CD14-positive monocyte (primary cell): ENCODE results near the gene PDCD4. TPM values are rescaled to one million over a fixed set of nuclear protein-coding genes. Genes with fewer than 3 reads are reported as not detected.

ENCODE experiments used
- DNase-seq, 3 donors: peaks; one replicate each; pipeline ENCODE4 v3.0.0-alpha.2; 2011 to 2022
- H2AFZ ChIP-seq: 2 replicates; pipeline ENCODE4 v1.6.0; 2012; ENCODE audit warnings: mild to moderate bottlenecking, low read depth, low read length, inconsistent platforms; ENCODE audit not compliant: insufficient read depth, poor library complexity, severe bottlenecking
- H3K27ac ChIP-seq, 2 donors: 1 replicate in 1 of 2; 2 replicates in 1 of 2; pipeline ENCODE4 v1.5.1; 2012 to 2013; ENCODE audit warnings: low read length in 2 of 2, control low read depth in 1 of 2, inconsistent platforms in 1 of 2, low read depth in 1 of 2, mild to moderate bottlenecking in 1 of 2
- H3K27me3 ChIP-seq, 2 donors: one replicate each; pipeline versions ENCODE4 v1.6.0 to v1.6.1; 2011 to 2013; ENCODE audit warnings: low read length in 2 of 2; ENCODE audit not compliant: control insufficient read depth in 2 of 2, insufficient read depth in 2 of 2
- H3K36me3 ChIP-seq, 2 donors: replicated peaks in 1 of 2; 1 replicate in 1 of 2; 2 replicates in 1 of 2; pipeline versions ENCODE4 v1.5.1 to v1.6.1; 2012 to 2013; ENCODE audit warnings: low read length in 2 of 2, control low read depth in 1 of 2, inconsistent platforms in 1 of 2, mild to moderate bottlenecking in 1 of 2; ENCODE audit not compliant: insufficient read depth in 2 of 2, control insufficient read depth in 1 of 2
- H3K4me1 ChIP-seq, 2 donors: 1 replicate in 1 of 2; 2 replicates in 1 of 2; pipeline versions ENCODE4 v1.5.1 to v1.6.1; 2012 to 2013; ENCODE audit warnings: low read length in 2 of 2, control low read depth in 1 of 2, inconsistent platforms in 1 of 2, mild to moderate bottlenecking in 1 of 2, moderate library complexity in 1 of 2; ENCODE audit not compliant: insufficient read depth in 2 of 2, control insufficient read depth in 1 of 2
- H3K4me2 ChIP-seq: replicated peaks from 2 replicates; pipeline ENCODE3; 2012; ENCODE audit warnings: low read length, moderate library complexity, mild to moderate bottlenecking; ENCODE audit not compliant: poor library complexity, severe bottlenecking; ENCODE audit errors: extremely low read depth
- H3K4me3 ChIP-seq, 3 experiments: fragments of 200-600 bp in 1 of 3; sonication (generic) in 1 of 3; replicated peaks in 1 of 3; 1 replicate in 2 of 3; 2 replicates in 1 of 3; pipeline ENCODE4 v1.5.1; 2011 to 2013; ENCODE audit warnings: low read length in 3 of 3, mild to moderate bottlenecking in 3 of 3, control low read depth in 2 of 3, low read depth in 2 of 3, inconsistent platforms in 1 of 3, moderate library complexity in 1 of 3
- H3K79me2 ChIP-seq: 2 replicates; pipeline ENCODE4 v1.6.0; 2012; ENCODE audit warnings: mild to moderate bottlenecking, control low read depth, inconsistent platforms, low read length, moderate library complexity; ENCODE audit not compliant: insufficient read depth
- H3K9ac ChIP-seq: 2 replicates; pipeline ENCODE4 v1.6.0; 2017; ENCODE audit warnings: low read length, mild to moderate bottlenecking; ENCODE audit not compliant: insufficient read depth, poor library complexity, severe bottlenecking
- H3K9me3 ChIP-seq, 2 donors: replicated peaks in 1 of 2; 1 replicate in 1 of 2; 2 replicates in 1 of 2; pipeline versions ENCODE4 v1.5.1 to v1.6.1; 2012 to 2013; ENCODE audit warnings: low read length in 2 of 2, control low read depth in 1 of 2; ENCODE audit not compliant: control insufficient read depth in 1 of 2, insufficient read depth in 1 of 2
- H4K20me1 ChIP-seq: 2 replicates; pipeline ENCODE4 v1.6.0; 2012; ENCODE audit warnings: mild to moderate bottlenecking, low read length, control low read depth, moderate library complexity; ENCODE audit not compliant: insufficient read depth
- H3K27ac Mint-ChIP-seq, 7 donors: one replicate each; pipeline ENCODE4 v1.8.0; 2020; ENCODE audit warnings: mild to moderate bottlenecking in 7 of 7, mixed read lengths in 7 of 7, moderate library complexity in 6 of 7, inconsistent platforms in 2 of 7
- H3K27me3 Mint-ChIP-seq, 3 donors: one replicate each; pipeline ENCODE4 v1.8.0; 2021 to 2022; ENCODE audit warnings: low read depth in 3 of 3, mild to moderate bottlenecking in 3 of 3, mixed read lengths in 3 of 3, moderate library complexity in 3 of 3, inconsistent platforms in 1 of 3
- H3K36me3 Mint-ChIP-seq, 2 donors: one replicate each; pipeline ENCODE4 v1.8.0; 2020; ENCODE audit warnings: mixed read lengths in 2 of 2, inconsistent platforms in 1 of 2, mild to moderate bottlenecking in 1 of 2
- H3K4me1 Mint-ChIP-seq: one replicate; pipeline ENCODE4 v1.8.0; 2020; ENCODE audit warnings: mild to moderate bottlenecking, mixed read lengths
- H3K4me3 Mint-ChIP-seq, 2 donors: one replicate each; pipeline ENCODE4 v1.8.0; 2020; ENCODE audit warnings: mild to moderate bottlenecking in 2 of 2, mixed read lengths in 2 of 2, moderate library complexity in 1 of 2
- H3K9me3 Mint-ChIP-seq, 7 donors: one replicate each; pipeline ENCODE4 v1.8.0; 2020 to 2022; ENCODE audit warnings: mixed read lengths in 7 of 7, mild to moderate bottlenecking in 6 of 7, moderate library complexity in 6 of 7, inconsistent platforms in 2 of 7
- WGBS: methylation state at CpG from one replicate; pipeline ENCODE4 v1.1.5; 2013; ENCODE audit warnings: missing lambda C conversion rate; ENCODE audit not compliant: insufficient coverage; 5-methylcytosine and 5-hydroxymethylcytosine counted together
- intact Hi-C, 2 donors: fragments of 100-400 bp; cut with micrococcal nuclease; formaldehyde crosslinking; loops; one replicate each; pipeline versions ENCODE4 v1.15.0 to v1.15.1; 2023
- polyA plus RNA-seq, 3 donors: library from polyadenylated mRNA; depleted of rRNA in 1 of 3; unstranded in 2 of 3; stranded (reverse) in 1 of 3; fragments of 300-500 nt in 2 of 3; fragments of >200 nt in 1 of 3; fragmentation: Illumina TruSeq in 2 of 3; gene quantifications; 1 replicate in 2 of 3; 2 replicates in 1 of 3; pipeline ENCODE4 v1.2.3, GENCODE V29; 2012 to 2021
- TF ChIP-seq, protein P1 (sequence below): fragments of 200-600 bp; IDR thresholded peaks from one replicate; pipeline ENCODE4 v1.8.0; 2022; ENCODE audit warnings: antibody characterized with exemption, mild to moderate bottlenecking

PDCD4 gene
- polyA plus RNA-seq, 3 donors: 39.8 to 53.4 (median 48.6) TPM

DNA sequence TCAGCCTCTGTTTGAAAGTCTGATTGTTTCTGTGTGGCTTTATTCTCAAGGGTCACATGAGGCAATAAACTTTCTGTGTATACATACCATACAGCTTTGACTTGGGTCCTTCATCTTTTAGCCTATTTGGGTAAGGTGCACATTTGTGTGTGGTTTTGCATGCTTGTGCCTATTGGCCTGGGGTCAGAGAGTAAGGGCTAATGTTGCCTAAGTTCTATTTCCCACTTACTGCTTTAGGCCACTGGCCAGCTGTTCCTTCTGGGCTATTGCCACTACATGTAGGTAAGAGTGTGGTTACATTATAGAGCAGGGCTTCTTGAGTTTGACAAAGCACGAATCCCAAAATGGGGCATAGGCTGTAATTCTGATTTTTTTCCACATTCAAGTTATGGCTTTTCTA is 25.5 kb downstream of the PDCD4 start:
- Mint-ChIP-seq H3K27ac (peak overlapping the region in 2 of 7 donors; percentile 1 to 4), H3K36me3 (peaks cover 69 to 78% of the 10 kb centered on the region in 2 donors), H3K4me3 (no peak overlapping the region), H3K4me1 (peaks cover 8% of the 10 kb centered on the region), H3K9me3 (no peaks in the 10 kb centered on the region), H3K27me3 (no peaks in the 10 kb centered on the region)
- TF ChIP-seq, protein P1, sequence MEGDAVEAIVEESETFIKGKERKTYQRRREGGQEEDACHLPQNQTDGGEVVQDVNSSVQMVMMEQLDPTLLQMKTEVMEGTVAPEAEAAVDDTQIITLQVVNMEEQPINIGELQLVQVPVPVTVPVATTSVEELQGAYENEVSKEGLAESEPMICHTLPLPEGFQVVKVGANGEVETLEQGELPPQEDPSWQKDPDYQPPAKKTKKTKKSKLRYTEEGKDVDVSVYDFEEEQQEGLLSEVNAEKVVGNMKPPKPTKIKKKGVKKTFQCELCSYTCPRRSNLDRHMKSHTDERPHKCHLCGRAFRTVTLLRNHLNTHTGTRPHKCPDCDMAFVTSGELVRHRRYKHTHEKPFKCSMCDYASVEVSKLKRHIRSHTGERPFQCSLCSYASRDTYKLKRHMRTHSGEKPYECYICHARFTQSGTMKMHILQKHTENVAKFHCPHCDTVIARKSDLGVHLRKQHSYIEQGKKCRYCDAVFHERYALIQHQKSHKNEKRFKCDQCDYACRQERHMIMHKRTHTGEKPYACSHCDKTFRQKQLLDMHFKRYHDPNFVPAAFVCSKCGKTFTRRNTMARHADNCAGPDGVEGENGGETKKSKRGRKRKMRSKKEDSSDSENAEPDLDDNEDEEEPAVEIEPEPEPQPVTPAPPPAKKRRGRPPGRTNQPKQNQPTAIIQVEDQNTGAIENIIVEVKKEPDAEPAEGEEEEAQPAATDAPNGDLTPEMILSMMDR: no peak
- peaks cover 80 to 92% of the 10 kb centered on the region in 2 donors for H3K36me3 ChIP-seq
- no peaks in the 10 kb centered on the region for H3K4me1 ChIP-seq
- WGBS: no CpG with 5 or more reads among the region's 1 CpG
- H3K9me3 ChIP-seq: no peaks in the 10 kb centered on the region
- no peak for DNase-seq
- no peak overlapping the region for H3K4me2 ChIP-seq
- peaks cover 60% of the 10 kb centered on the region for H4K20me1 ChIP-seq
- no peak overlapping the region for H3K9ac ChIP-seq
- H3K27me3 ChIP-seq: no peaks in the 10 kb centered on the region
- H3K79me2 ChIP-seq: peaks cover 15% of the 10 kb centered on the region
- peak overlapping the region in 1 of 2 donors; percentile 6 for H3K27ac ChIP-seq
- H3K4me3 ChIP-seq: no peak overlapping the region
- H2AFZ ChIP-seq: no peak overlapping the region
- intact Hi-C loops: no loop called here

DNA sequence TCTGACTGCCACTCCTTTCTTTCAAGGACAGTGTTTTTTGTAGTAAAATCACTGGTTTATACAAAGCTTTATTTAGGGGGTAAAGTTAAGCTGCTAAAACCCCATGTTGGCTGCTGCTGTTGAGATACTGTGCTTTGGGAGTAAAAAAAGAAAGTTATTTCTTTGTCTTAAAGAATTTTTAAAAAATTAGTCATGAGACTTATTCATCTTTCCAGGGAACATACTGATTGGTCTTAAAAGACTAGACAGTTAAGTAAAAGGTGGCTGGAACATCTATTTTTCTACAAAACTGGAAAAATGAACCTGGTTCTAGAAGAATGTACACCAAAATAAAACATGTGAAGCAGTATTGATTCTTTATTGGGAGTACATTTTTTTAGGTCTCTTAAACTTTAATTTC is 26.7 kb downstream of the PDCD4 start:
- Mint-ChIP-seq H3K27ac (no peak overlapping the region), H3K4me3 (no peak overlapping the region), H3K36me3 (peaks cover 78 to 80% of the 10 kb centered on the region in 2 donors), H3K4me1 (peaks cover 12% of the 10 kb centered on the region), H3K9me3 (no peaks in the 10 kb centered on the region), H3K27me3 (no peaks in the 10 kb centered on the region)
- TF ChIP-seq, protein P1: no peak
- Histone ChIP-seq H4K20me1 (peaks cover 63% of the 10 kb centered on the region), H3K79me2 (peaks cover 15% of the 10 kb centered on the region), H3K4me1 (no peaks in the 10 kb centered on the region), H3K9ac (no peak overlapping the region), H2AFZ (no peak overlapping the region), H3K9me3 (no peaks in the 10 kb centered on the region), H3K4me2 (no peak overlapping the region), H3K27me3 (no peaks in the 10 kb centered on the region), H3K27ac (no peak overlapping the region), H3K4me3 (no peak overlapping the region), H3K36me3 (peaks cover 73 to 86% of the 10 kb centered on the region in 2 donors)
- intact Hi-C loops: no loop called here
- DNase-seq: no peak
